Hepatocyte (in vitro differentiated cells): Measurements from ENCODE around the gene SLC4A3.

Experiments used
- EZH2phosphoT487 ChIP-seq: fragments of 200-600 bp; sonication (generic); IDR thresholded peaks from one replicate; pipeline ENCODE4 v1.6.1; 2018; ENCODE audit warnings: antibody characterized with exemption, mild to moderate bottlenecking, low read depth, moderate library complexity; ENCODE audit not compliant: unreplicated experiment, severe bottlenecking
- TF ChIP-seq, protein P1 (sequence below): fragments of 200-600 bp; sonication (generic); IDR thresholded peaks from 2 replicates; pipeline ENCODE4 v1.5.1; 2016; ENCODE audit warnings: antibody characterized with exemption, mild to moderate bottlenecking; ENCODE audit not compliant: poor library complexity

DNA sequence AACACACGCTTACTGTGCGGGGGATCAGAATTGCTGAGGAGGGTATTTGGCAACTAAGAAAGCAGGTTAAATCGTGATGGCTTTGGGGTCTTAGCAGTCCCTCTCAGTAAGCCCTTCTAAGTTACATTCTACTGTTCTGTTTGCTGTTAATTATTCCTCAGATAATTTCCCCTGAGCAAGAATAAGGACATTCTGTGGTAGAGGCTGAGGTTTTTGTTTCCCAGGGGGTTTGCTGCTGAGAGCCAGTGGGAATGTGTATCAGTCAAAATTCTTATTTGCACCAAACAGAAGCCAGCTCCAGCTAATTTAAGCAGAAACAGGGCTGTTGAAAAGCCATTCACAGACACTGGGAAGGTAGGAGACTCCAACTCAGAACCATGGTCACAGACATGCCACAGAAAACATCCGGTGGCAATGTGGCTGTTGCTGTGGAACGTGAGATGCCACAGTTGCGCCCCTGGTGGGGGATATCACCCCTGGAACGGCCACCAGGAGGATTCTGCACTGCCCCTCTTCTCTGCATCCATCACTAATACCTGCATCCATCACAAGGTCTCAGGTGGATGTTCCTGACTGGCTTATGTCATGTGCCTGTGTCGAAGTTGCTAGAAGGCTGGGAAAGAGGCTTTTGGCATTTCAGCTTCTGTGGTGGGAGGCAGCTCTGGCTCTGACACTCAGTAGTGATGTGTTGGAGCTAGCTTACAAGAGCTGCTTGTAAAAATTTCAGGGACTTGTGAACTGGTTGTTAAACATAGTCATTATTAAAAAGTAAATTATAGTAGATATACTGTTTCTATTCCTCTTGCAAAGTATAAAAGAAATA lies 23.2 kb downstream of the SLC4A3 start:
- TF ChIP-seq, protein P1, sequence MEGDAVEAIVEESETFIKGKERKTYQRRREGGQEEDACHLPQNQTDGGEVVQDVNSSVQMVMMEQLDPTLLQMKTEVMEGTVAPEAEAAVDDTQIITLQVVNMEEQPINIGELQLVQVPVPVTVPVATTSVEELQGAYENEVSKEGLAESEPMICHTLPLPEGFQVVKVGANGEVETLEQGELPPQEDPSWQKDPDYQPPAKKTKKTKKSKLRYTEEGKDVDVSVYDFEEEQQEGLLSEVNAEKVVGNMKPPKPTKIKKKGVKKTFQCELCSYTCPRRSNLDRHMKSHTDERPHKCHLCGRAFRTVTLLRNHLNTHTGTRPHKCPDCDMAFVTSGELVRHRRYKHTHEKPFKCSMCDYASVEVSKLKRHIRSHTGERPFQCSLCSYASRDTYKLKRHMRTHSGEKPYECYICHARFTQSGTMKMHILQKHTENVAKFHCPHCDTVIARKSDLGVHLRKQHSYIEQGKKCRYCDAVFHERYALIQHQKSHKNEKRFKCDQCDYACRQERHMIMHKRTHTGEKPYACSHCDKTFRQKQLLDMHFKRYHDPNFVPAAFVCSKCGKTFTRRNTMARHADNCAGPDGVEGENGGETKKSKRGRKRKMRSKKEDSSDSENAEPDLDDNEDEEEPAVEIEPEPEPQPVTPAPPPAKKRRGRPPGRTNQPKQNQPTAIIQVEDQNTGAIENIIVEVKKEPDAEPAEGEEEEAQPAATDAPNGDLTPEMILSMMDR = no peak
- TF ChIP-seq EZH2phosphoT487 = no peak
